OCI-LY3 (cell line): Measurements from ENCODE around the gene LHPP.

Source experiments
- H2AFZ ChIP-seq: fragments of 200-600, 300-600 bp; shearing (Covaris generic); 2 replicates; pipeline ENCODE4 v1.6.0; 2014; ENCODE audit warnings: antibody characterized with exemption, low read depth, low read length
- H3K27ac ChIP-seq: fragments of 200-600, 300-600 bp; sonication (generic); 2 replicates; pipeline ENCODE4 v1.5.1; 2014; ENCODE audit warnings: mild to moderate bottlenecking, low read length, moderate library complexity, mixed read lengths
- H3K27me3 ChIP-seq: fragments of 200-600, 300-600 bp; sonication (generic); 2 replicates; pipeline ENCODE4 v1.6.1; 2014; ENCODE audit warnings: low read depth, low read length, mixed read lengths
- H3K36me3 ChIP-seq: fragments of 200-600, 300-600 bp; sonication (generic); replicated peaks from 2 replicates; pipeline ENCODE3; 2014; ENCODE audit warnings: low read depth, low read length, mixed read lengths
- H3K4me1 ChIP-seq: fragments of 300-600, 200-600 bp; sonication (generic); 2 replicates; pipeline ENCODE4 v1.6.1; 2014; ENCODE audit warnings: low read length, mixed read lengths
- H3K4me2 ChIP-seq: fragments of 200-600, 300-600 bp; sonication (generic); 2 replicates; pipeline ENCODE4 v1.6.1; 2014; ENCODE audit warnings: low read length, mixed read lengths
- H3K4me3 ChIP-seq: fragments of 300-600, 200-600 bp; sonication (generic); 2 replicates; pipeline ENCODE4 v1.5.1; 2014; ENCODE audit warnings: antibody characterized with exemption, mild to moderate bottlenecking, low read length, moderate library complexity
- H3K79me2 ChIP-seq: fragments of 300-600, 200-600 bp; shearing (Covaris generic); 2 replicates; pipeline ENCODE4 v1.6.1; 2014; ENCODE audit warnings: mild to moderate bottlenecking, low read length, mixed read lengths
- H3K9ac ChIP-seq: fragments of 300-600, 200-600 bp; shearing (Covaris generic); 2 replicates; pipeline ENCODE4 v1.6.0; 2014; ENCODE audit warnings: mild to moderate bottlenecking, low read length, moderate library complexity
- H3K9me3 ChIP-seq: fragments of 200-600, 300-600 bp; shearing (Covaris generic); 2 replicates; pipeline ENCODE4 v1.6.1; 2014; ENCODE audit warnings: low read length, mixed read lengths; ENCODE audit not compliant: insufficient read depth
- H4K20me1 ChIP-seq: fragments of 200-600, 300-600 bp; sonication (generic); 2 replicates; pipeline ENCODE4 v1.6.1; 2016; ENCODE audit warnings: low read length, mixed read lengths; ENCODE audit not compliant: insufficient read depth
- CTCF ChIP-seq: fragments of 200-600, 300-600 bp; sonication (generic); IDR thresholded peaks from 2 replicates; pipeline ENCODE4 v1.5.1; 2014; ENCODE audit warnings: antibody characterized with exemption, low read length, low read depth
- EZH2phosphoT487 ChIP-seq: fragments of 200-600 bp; shearing (Covaris generic); IDR thresholded peaks from 2 replicates; pipeline ENCODE4 v1.6.1; 2018; ENCODE audit warnings: antibody characterized with exemption, mixed run types, low read depth

Gene LHPP

GRCh38 chr10:124484031-124484430, 22.4 kb downstream of the LHPP start:
- TF ChIP-seq CTCF (no peak), EZH2phosphoT487 (no peak)
- H3K79me2 ChIP-seq = no peaks in the 10 kb centered on the region
- H2AFZ ChIP-seq = no peak overlapping the region
- H3K27ac ChIP-seq = no peak overlapping the region
- H4K20me1 ChIP-seq = no peaks in the 10 kb centered on the region
- H3K9ac ChIP-seq = no peak overlapping the region
- no peak overlapping the region for H3K4me2 ChIP-seq
- H3K27me3 ChIP-seq = no peaks in the 10 kb centered on the region
- no peaks in the 10 kb centered on the region for H3K4me1 ChIP-seq
- no peaks in the 10 kb centered on the region for H3K9me3 ChIP-seq
- H3K36me3 ChIP-seq = no peaks in the 10 kb centered on the region
- no peak overlapping the region for H3K4me3 ChIP-seq

- Histone ChIP-seq H3K79me2 (no peaks in the 10 kb centered on the region), H3K4me2 (no peak overlapping the region), H3K27ac (no peak overlapping the region), H3K9ac (no peak overlapping the region), H4K20me1 (no peaks in the 10 kb centered on the region), H3K4me3 (no peak overlapping the region), H3K36me3 (no peaks in the 10 kb centered on the region), H2AFZ (no peak overlapping the region), H3K4me1 (no peaks in the 10 kb centered on the region), H3K27me3 (no peaks in the 10 kb centered on the region), H3K9me3 (no peaks in the 10 kb centered on the region)
- TF ChIP-seq CTCF (no peak), EZH2phosphoT487 (no peak)
These were observed 23.0 kb downstream of the LHPP start for GRCh38 chr10:124484661-124485060.

GRCh38 chr10:124486635-124487034, 25.0 kb downstream of the LHPP start:
- H3K4me3 ChIP-seq = no peak overlapping the region
- no peaks in the 10 kb centered on the region for H3K79me2 ChIP-seq
- H3K27me3 ChIP-seq = no peaks in the 10 kb centered on the region
- H3K4me1 ChIP-seq = no peaks in the 10 kb centered on the region
- H2AFZ ChIP-seq = no peak overlapping the region
- no peaks in the 10 kb centered on the region for H4K20me1 ChIP-seq
- H3K27ac ChIP-seq = no peak overlapping the region
- H3K9ac ChIP-seq = no peak overlapping the region
- no peaks in the 10 kb centered on the region for H3K36me3 ChIP-seq
- H3K9me3 ChIP-seq = no peaks in the 10 kb centered on the region
- H3K4me2 ChIP-seq = no peak overlapping the region
- TF ChIP-seq CTCF = no peak
- no peak for TF ChIP-seq EZH2phosphoT487

- H3K27ac ChIP-seq = no peak overlapping the region
- no peak overlapping the region for H3K9ac ChIP-seq
- TF ChIP-seq EZH2phosphoT487 = no peak
- no peak for TF ChIP-seq CTCF
- no peaks in the 10 kb centered on the region for H3K4me1 ChIP-seq
- H3K4me2 ChIP-seq = no peak overlapping the region
- no peaks in the 10 kb centered on the region for H3K79me2 ChIP-seq
- no peak overlapping the region for H2AFZ ChIP-seq
- no peak overlapping the region for H3K4me3 ChIP-seq
- H3K9me3 ChIP-seq = no peaks in the 10 kb centered on the region
- H3K36me3 ChIP-seq = no peaks in the 10 kb centered on the region
- H3K27me3 ChIP-seq = no peaks in the 10 kb centered on the region
- no peaks in the 10 kb centered on the region for H4K20me1 ChIP-seq
These were observed 29.5 kb downstream of the LHPP start for GRCh38 chr10:124491105-124491504.
